T follicular helper cell (primary cell): ENCODE results near the gene TPSB2.

Experiments used
- DNase-seq: peaks from one replicate; pipeline ENCODE4 v3.0.0-alpha.2; 2020; ENCODE audit warnings: low read depth

TPSB2 gene

DNA sequence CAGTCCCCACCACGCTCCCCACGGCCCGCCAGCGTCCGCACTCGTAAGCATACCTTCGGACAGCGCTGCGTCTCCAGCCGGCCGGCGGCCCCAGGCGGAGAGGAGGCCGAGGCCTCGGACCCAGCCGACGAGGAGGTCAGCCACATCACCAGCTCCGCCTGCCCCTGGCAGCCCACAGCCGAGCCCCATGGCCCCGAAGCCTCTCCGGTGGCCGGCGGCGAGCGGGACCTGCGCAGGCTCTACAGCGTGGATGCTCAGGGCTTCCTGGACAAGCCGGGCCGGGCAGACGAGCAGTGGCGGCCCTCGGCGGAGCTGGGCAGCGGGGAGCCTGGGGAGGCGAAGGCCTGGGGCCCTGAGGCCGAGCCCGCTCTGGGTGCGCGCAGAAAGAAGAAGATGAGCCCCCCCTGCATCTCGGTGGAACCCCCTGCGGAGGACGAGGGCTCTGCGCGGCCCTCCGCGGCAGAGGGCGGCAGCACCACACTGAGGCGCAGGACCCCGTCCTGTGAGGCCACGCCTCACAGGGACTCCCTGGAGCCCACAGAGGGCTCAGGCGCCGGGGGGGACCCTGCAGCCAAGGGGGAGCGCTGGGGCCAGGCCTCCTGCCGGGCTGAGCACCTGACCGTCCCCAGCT, 9.8 kb downstream of the TPSB2 start:
- no peak for DNase-seq

DNA sequence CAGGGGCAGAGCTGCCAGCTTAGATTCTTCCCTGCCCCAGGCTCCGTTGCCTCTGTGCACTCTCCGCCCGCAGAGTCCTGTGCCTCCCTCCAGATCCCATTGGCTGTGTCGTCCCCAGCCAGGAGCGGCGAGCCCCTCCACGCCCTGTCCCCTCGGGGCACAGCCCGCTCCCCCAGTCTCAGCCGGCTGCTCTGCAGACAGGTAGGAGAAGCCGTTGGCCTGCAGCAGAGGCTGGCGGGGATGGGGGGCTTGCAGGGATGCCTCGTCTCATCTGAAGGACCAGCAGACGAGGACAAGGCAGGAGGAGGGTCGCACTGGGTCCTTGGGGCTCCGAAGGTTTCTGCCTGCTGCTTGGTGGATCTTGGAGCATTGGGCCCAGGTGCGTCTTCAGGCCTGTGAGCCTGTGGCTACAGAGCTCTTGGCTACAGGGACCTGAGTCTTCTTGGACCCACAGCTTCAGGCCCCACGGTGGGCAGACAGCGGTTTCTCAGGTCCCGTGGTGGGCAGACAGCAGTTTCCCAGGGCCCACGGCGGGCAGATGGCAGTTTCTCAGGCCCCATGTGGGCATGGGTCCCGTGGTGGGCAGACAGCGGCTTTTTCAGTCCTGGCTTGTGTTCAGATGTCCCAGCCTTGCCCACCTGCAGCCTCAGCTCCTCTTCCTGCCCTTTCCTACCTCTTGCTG, 10.9 kb downstream of the TPSB2 start:
- DNase-seq = no peak

DNA sequence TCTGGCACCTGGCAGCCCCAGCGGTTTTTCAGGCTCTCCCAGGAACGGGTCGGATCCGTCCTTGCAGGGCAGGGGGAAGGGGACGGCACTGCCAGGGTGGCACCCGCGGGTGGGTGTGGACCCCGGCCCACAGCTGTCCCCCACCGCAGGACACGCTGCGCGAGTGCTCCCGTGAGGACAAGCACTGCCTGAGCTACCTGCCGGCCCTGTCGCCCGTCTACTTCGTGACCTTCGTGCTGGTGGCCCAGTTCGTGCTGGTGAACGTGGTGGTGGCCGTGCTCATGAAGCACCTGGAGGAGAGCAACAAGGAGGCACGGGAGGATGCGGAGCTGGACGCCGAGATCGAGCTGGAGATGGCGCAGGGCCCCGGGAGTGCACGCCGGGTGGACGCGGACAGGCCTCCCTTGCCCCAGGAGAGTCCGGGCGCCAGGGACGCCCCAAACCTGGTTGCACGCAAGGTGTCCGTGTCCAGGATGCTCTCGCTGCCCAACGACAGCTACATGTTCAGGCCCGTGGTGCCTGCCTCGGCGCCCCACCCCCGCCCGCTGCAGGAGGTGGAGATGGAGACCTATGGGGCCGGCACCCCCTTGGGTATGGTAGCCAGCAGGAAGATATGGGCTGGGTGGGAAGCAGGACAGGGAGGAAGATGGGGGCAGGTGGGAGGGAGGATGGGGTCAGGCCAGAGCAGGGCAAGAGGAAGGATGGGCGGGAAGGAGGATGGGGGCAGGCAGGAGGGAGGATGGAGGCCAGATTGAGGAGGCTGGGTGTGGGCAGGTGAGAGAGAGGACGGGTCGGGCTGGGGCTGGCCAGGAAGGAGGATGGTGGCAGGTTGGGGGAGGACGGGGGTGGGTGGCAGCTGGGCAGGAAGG, 11.7 kb downstream of the TPSB2 start:
- DNase-seq = no peak

DNA sequence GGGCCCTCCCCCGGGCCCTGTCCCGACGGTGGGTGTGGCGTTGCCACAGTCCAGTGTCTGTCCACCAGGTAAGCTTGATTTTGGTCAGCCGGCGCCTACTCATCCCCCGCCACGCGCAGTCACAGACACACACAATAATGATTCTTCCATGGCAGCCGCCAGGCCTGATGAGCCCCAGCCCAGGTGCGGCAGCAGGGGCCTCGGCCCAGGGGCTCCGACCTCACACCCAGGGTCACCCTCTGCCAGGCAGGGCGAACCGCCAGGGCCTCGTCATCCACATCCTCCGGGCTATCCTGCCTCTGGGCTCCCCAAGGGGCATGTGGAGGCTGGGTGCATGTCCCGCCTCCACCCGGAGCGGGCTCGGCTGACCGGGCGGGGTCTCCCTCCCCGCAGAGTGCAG, 12.5 kb downstream of the TPSB2 start:
- DNase-seq = no peak

DNA sequence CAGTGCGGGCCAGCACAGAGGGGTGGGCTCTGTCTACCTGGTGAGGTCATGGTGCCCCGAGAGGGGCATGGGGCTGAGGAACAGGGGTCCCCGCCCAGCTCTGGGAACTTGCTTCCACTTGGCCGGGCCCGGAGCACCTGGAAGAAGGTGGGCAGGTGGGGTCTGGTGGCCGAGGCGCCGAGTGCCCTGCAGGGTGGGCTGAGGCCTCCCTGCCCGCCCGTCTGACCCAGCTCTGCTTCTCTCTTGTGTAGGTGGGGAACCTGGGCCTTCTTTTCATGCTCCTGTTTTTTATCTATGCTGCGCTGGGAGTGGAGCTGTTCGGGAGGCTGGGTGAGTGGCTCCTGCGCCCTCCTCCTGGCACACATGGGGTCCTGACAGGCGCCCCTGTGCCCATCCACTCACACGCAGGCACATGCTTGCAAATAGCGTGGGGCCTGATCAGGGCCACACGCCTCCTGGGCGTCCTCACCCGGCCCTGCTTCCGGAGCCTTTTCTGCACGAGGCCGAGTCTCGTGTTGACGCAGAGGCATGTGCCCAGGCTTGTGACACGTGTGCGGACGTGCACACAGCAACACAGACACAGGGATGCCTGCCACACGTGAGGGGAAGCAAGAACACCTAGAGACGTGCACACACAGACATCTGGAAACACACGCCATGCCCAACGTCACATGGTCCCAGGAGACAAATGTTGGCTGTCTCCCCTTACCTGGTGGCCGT, 13.1 kb downstream of the TPSB2 start:
- no peak for DNase-seq

DNA sequence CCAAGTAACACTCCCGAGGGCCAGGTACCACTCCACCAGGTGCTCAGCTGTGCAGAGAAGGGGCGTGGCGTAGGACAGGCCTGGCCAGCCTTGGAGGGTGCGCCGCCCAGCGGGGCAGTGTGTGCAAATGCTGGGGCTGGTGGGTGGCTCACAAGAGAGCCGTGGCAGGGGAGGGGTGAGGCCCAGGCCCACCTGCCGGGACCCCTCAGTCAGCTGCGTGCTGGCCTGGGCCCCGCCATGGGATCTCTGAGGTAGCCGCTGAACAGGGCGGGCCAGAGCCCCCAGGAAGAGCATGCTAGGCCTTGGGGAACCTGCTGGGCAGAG, 13.7 kb downstream of the TPSB2 start:
- no peak for DNase-seq

DNA sequence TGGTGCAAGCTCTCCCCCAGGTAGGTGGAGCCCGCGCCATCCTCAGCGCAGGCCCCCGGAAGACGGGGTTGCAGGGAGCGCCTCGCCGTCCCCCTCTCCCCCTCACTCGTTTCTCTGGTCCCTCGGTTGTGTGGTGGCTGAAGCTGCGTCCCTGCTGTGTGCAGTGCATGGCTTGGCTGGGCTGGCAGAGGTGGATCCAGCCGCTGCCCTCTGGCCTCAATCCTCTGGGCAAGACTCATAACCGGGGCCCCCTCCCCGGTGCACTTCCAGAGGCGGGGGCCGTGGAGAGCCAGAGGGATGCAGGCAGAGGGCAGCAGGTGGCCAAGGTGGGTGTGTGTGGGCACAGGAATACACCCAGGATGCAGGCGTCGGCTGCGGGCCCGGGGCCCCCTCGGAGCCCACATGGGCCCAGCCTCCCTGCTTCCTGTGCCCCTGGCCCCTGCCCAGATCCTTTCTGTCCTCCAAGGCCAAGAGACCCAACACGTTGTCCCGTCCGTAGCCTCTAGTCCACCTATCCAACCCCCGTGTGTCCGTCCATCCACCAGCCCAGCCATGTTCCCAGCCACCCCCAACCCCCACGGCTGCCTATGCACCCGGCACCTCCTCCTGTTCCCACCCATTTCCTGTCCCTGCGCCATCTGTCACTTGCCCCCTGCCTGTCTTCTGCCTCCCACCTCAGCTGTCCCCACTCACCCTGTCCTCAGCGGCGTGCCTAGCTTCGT, 14.2 kb downstream of the TPSB2 start:
- DNase-seq = no peak

DNA sequence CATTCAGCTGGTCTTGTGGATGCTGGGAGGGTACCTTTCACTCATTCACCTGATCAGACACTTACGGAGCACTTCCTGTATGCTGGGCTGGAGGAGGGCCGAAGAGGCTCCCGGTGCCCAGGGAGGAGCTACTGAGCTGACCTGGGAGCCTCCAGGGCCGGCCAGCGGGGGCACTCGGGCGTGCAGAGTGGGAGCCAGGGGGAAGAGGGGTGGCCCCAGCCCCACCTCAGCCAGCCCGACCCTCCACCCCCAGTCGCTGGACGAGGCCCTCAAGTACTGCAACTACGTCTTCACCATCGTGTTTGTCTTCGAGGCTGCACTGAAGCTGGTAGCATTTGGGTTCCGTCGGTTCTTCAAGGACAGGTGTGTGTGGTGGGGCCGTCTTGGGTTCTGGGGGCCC, 15.3 kb downstream of the TPSB2 start:
- no peak for DNase-seq

DNA sequence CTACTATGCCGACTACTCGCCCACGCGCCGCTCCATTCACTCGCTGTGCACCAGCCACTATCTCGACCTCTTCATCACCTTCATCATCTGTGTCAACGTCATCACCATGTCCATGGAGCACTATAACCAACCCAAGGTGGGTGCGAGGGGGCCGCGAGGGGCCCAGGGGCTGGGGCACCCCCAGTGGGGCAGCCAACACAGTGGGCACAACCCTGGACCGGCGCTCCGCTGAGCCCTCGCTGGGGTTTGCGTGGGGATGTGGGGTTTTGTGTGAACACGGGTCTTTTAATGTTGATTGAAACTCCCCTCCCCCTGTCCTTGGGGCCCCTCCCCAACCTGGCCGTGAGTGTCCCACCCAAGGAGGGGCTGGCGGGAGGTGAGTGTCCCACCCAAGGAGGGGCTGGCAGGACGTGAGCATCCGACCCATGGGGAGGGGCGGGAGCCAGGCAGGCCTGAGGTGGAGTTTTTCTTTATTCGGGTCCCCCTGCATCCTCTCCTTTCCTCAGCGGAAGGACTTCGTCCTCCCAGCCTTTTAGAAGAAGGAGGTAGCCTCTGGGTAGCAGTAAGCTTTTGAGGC, 16.1 kb downstream of the TPSB2 start:
- DNase-seq = no peak

DNA sequence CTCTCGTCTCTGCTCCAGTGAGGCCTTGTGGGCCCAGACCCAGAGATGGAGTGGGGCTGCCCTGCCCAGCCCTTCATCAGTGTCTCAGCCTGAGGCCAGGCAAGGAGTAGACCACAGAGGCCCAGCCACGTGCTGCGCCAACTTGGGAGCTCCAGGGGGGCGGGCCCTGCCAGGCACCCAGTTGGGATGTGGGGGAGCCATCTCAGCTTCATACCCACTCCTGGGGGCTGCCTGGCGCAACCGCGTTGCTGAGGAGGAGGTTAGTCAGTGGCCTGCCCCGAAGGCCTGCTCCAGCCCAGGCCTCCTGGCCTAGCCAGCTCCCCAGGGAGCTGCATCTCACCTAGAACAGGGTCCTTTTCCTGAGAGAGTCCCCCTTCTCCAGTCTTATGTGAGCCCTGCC, 16.8 kb downstream of the TPSB2 start:
- DNase-seq = no peak

DNA sequence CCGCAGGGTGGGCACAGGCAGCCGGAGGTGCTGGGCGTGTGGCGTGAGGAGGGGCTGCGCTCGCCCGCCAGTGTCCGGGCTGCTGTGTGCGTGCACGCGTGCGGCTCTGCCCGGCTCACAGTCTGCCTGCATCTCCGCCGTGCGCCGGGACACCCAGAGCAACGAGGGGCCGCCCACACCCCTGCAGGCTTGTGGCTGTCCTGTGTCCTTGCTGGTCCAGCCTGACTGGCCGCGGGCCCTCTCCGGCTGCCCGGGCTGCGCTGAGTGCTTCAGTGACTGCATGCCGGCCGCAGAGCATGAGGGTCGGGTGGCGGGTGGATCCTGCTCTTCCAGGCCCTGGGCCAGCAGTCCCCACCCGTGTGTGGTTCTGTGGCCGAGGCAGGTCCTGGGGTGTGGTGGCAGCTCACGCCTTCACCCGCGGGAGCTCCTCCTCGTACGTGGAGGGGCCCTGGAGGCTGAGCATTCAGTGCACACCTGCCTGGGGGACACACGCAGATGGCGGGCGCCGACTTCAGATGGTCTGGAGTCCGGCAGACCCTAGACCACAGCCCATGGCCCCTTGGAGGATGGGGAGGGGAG, 17.3 kb downstream of the TPSB2 start:
- no peak for DNase-seq

DNA sequence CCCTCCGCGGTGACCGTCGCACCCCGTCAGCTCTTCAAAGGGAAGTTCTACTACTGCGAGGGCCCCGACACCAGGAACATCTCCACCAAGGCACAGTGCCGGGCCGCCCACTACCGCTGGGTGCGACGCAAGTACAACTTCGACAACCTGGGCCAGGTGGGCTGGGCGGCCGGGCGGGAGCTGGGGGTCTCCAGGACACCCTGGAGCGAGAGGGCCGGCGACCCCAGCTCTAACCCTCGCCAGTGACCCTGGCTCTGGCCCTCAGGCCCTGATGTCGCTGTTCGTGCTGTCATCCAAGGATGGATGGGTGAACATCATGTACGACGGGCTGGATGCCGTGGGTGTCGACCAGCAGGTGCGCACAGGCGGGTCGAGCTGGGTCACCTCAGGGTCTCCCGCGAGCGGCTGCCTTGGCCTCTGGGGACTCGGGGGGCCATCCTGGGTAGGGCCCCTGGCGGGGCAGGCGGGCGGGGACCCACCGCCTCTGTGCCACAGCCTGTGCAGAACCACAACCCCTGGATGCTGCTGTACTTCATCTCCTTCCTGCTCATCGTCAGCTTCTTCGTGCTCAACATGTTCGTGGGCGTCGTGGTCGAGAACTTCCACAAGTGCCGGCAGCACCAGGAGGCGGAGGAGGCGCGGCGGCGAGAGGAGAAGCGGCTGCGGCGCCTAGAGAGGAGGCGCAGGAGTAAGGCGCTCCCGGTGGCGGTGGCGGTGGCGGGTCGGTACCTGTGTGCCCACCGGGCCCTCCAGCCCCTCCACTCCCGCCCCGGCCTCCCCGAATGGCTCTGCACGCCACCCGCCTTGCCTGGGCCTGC, 18.3 kb downstream of the TPSB2 start:
- no peak for DNase-seq

DNA sequence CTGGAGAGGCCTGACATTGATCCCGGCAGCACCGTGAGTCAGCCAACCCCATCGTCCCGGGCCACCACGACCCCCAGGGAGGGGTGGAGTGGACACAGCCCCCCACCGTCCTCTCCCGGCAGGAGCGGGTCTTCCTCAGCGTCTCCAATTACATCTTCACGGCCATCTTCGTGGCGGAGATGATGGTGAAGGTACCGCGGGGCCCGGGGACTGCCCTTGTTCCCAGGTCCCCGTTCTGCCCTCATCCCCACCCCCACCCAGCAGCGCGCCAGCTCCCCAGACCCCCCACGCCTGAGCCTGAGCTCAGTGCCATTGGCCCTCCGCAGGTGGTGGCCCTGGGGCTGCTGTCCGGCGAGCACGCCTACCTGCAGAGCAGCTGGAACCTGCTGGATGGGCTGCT, 19.5 kb downstream of the TPSB2 start:
- no peak for DNase-seq

DNA sequence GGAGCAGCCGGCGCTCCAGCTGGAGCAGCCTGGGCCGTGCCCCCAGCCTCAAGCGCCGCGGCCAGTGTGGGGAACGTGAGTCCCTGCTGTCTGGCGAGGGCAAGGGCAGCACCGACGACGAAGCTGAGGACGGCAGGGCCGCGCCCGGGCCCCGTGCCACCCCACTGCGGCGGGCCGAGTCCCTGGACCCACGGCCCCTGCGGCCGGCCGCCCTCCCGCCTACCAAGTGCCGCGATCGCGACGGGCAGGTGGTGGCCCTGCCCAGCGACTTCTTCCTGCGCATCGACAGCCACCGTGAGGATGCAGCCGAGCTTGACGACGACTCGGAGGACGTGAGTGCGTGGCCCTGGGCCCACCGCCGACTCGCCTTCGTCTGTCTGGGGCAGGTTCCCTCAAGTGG, 20.9 kb downstream of the TPSB2 start:
- no peak for DNase-seq

DNA sequence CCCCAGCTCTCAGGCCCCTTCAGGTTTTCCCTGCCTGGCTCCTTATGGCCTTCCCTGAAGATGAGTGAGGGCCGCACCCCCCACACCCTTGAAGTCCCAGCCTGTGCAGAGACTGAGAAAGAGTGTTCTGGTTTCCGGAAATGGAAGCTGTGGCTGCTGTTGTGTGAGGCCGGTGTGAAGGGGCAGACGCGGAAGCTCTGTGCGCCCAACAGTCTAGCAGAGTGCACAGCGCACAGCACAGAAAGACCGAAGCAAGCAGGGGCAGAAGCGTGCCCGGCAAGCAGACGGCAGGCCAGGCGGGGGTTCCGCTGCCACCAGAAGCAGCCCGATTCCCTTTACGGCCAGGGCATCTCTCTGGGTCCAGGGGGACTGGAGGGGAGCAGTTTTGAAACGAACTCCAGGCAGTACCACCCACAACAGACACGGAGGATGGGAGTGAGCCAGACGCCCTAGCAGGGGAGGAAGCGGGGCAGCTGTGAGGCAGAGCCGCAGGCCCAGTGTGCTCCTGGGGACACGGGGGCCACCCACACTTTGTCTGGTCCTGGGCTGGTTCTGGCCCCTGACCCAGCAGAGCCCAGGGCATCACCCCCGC, 21.6 kb downstream of the TPSB2 start:
- no peak for DNase-seq

DNA sequence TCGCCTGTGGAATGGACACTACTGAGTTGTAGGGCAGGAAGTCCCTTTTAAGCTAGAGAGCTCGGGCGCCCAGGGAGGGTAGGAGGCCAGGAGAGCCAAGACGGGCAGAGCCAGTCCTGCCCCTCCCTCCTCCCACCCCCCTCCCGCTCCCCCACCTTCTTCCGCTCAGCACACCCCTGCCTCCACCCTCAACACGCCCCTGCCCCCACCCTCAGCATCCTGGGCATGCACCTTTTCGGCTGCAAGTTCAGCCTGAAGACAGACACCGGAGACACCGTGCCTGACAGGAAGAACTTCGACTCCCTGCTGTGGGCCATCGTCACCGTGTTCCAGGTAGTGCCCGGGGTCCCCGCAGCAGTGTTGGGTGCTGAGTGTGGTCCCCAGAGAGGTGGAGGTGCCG, 23.2 kb downstream of the TPSB2 start:
- DNase-seq = peak; percentile 12

DNA sequence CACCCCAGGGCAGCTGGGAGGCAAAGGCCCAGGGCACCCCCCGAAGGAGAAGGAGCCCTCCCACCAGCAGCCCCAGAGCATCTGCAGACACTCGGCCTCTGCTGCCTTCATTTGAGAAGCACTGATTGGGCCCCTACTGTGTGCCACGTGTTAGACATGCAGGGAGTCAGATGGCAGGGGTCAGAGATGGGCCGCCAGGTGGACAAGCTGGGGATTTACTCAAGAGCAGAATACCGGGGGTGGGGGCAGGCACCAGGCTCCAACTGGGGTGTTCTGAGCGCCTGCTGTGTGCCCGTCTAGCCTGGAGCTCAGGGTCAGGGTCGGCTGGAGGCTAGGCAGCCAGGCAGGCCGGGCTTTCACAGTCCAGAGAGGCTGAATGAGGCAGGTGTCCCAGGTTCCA, 23.7 kb downstream of the TPSB2 start:
- no peak for DNase-seq

DNA sequence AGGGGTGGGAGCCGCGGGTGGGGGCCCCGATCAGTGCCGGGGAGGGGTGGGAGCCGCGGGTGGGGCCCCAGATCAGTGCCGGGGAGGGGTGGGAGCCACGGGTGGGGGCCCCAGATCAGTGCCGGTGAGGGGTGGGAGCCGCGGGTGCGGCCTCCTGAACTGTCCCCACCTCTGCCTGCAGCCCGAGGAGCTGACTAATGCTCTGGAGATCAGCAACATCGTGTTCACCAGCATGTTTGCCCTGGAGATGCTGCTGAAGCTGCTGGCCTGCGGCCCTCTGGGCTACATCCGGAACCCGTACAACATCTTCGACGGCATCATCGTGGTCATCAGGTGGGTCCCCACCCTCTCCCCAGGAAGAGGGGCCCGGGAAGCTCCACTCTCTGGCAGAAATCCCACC, 25.1 kb downstream of the TPSB2 start:
- DNase-seq = no peak

DNA sequence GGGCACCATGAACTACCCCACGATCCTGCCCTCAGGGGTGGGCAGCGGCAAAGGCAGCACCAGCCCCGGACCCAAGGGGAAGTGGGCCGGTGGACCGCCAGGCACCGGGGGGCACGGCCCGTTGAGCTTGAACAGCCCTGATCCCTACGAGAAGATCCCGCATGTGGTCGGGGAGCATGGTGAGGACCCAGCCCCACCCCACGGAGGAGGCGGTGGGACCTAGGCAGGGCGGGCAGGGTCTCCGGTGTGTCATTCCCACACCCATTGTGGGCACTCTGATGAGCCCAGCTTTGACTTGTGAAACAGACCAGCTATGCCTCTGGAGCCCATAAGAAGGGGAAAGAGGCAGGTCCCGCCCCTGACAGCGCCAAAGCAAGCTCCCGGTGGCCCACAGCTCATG, 27.7 kb downstream of the TPSB2 start:
- DNase-seq = no peak

DNA sequence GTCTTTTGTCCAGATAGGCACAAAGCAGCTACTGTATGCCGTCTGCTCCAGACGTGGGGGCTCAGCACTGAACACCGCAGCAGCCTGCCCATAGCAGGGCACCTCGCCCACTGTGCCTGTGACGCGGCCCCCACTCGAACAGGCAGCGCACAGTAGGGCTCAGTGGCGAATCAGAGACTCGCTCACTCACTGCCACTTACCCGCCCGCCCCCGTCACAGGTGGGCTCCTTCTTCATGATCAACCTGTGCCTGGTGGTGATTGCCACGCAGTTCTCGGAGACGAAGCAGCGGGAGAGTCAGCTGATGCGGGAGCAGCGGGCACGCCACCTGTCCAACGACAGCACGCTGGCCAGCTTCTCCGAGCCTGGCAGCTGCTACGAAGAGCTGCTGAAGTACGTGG, 28.5 kb downstream of the TPSB2 start:
- no peak for DNase-seq
